ENCODE measurements around the gene CCDC200. TPM values are rescaled to one million over a fixed set of nuclear protein-coding genes. Genes with fewer than 3 reads are reported as not detected.
A peak's percentile ranks its signal among the peaks of the same experiment; 100 is the strongest.
"Not testable (repeated sequence)": the region's sequence is repeated elsewhere in the genome, so short reads cannot be mapped to it uniquely, and the experiment has no call there.

Gene CCDC200
- total RNA-seq, 1 donor from 2014 or later, result 0.62 TPM

DNA sequence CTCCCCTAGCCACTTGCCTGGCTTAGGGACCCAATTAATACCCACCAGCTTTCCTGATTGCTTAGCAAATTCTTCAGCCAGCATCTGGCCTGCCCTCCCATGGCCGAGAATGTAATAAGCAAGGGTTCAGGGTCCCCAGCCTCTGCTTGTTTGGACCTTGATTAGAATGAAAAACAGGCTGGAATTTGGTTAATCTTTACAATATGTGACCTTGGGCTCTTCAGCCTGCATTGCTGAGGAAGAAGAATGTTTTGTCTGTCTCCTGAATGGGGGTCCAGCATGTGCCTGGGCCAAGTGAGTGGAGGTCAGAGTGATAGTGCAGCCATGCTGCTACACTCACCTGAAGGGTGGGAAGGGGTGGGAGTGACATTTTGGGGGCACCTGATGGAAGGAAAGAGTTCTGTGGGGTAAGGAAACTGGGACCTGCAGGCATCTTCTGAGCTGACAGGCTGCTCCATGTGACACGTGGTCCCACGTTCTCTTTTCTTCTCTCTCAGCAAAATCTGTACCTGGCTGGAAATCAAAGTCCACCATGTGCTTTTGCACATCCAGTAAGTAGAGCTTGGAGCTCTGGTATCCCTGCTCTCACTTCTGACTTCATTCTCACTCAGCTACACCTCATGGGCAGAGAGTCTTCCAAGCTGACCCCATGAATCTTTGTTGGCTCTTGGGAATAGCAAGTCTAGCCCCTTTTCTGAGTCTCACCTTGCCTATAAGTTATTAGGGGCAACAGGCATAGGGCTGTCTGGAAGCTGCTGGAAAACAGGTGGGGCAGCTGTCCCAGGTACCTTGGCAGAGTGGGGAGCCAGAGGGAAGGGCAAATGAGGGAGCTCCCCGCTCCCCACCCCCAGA is 11.4 kb downstream of the CCDC200 start:
- no peak for DNase-seq (ENCODE audit: low read depth)

DNA sequence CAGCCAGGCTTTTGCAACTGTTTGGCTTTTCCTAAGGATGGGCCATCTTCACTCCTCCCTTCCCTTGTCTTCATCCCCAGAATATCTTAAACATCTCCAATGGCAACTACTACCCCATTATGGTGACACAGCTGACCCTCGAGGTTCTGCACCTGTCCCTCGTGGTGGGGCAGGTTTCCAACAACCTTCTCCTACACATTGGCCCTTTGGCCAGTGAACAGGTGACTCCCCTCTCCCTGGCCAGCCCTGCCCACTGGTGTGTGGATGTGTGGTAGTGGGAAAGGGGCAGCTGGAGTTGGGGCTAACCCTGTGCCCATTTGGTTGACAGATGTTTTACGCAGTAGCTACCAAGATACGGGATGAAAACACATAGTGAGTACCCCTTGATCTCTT is 12.1 kb downstream of the CCDC200 start:
- peak; percentile 93 for DNase-seq (ENCODE audit: low read depth)

DNA sequence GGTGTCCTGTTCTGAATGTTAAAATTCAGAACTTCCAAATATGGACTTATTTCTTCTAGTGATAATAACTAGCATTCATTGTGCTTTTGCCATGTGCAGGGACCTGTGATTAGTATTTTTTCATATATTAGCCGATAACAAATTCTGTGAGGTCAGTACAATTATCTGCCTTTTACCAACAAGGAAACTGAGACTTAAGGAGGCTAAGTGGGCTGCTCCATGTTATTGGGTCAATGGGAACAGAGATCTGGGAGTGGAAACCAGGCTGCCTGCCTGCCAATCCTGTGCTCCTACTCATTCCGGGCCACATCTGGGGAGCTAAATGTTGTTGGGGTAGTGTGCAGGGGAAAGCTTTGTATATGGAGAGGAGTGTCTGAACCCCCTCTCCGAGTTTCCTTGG is 13.1 kb downstream of the CCDC200 start:
- no peak for DNase-seq (ENCODE audit: low read depth)

DNA sequence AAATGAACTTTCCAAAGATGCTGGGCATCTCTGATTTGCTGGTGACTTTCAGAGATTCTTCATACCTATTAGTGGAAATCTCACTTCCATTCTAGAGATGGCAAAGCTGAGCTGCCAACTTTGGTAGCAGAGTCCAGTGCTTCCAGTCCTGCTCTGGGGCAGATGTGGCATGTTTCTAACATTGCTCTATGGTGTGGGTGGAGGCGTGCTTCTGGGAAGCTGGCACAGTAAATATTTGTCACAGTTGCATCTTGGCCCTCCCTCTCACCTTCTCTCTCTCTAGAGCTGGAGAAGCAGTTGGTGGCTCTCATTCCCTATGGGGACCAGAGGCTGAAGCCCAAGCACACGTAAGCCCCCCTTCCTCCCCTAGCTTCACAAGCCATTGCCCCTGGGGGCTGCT is 14.9 kb downstream of the CCDC200 start:
- no peak for DNase-seq (ENCODE audit: low read depth)

DNA sequence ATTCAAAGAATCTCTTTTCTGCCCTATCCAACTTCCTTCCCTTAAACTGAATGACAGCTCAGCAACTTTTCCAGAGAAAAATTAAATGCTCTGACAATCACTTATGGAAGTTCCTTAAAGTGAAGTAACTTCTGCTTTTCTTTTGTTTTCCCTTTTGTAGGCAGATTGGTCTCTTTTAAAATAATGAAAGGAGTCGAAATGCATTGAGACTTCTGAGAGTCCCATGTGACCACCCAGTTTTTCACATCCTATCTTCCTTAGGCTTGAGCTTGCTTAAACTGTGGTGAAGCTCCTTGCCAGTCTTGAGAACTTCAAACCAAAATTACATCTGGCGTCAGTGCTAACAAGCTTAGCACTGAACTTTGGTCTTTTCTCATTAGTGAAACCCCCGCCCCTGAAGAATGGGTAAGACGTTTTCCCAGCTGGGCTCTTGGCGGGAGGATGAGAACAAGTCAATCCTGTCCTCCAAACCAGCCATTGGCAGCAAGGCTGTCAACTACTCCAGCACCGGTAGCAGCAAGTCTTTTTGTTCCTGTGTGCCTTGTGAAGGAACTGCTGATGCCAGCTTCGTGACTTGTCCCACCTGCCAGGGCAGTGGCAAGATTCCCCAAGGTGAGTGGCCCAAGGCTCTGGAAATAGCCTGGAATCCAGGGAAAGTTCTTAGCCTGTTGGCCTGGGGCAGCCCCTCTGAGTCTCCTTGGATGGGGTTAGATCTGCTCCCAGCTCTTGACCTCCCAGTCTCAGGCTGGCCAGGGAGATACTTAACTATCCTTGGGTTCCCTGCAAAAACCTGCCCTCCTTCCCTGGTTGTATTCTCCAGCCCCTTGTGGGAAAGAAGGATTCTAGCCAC is 15.6 kb downstream of the CCDC200 start:
- no peak for DNase-seq (ENCODE audit: low read depth)

DNA sequence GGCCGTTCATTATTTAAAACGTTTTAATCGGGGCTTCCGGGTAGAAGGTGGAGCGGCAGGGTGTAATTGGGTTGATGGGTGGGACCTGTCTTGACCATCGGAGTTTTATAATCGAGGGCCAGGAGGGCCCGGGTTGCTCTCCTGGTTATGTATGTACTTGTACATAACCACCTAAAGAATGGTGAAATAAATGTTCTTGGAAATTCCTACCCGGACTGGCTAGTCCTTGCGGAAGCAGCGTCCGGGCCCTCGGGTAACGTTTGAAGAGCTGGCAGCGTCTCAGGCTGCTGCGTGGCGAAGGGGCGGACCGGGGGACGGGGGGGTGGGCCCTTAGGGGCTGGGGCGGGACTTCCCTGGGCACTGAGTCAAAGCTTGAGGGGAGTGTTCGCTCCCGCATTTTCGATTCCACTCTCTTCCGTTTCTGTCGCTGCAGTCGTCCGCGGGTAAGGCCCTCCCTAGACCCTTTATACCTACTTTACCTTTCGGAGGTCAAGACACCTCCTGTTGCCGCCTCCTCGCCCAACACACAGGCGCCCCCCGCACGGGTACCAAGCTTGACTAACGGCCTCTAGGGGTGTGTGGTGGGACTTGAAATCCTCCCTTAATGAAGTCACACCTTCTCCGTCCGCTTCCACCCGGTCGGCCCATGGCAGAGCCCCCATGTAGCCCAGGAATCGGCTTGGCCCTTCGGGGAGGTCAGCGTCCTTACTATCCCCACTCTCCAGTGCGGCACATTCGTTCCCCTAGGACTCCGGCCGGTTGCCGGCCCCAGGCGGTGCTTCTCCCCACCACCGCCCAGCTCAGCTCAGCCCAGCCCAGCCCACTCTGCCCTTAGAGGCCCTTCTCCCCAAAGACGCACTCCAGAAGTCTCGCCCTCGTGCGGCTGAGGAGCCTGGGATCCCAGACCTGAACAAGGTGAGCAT is 16.7 kb downstream of the CCDC200 start, which contains the start of gene TMEM106A:
TSS of gene TMEM106A (plus strand) at position 396 of the 923 bp plus-strand sequence. CDS start 1,167 bp downstream, outside the sequence.
- DNase-seq (ENCODE audit: low read depth), result peak; percentile 81

DNA sequence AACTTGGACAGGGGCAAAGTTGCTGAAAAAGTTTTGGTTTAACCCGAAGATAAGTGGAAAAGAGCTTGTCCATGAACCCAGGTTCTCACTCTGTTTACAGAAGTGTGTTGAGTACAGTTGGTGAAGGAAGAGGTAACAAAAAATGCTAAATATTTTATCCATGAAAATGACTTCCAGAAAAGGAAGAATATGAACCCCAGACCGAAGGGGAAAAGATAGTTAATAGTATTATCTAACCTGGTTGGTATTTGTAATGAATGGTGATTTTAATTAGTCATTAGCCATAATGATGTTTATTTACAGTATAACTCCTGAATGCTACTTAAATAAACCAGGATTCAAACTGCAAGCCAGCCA is 17.3 kb downstream of the CCDC200 start:
- no peak for DNase-seq (ENCODE audit: low read depth)

DNA sequence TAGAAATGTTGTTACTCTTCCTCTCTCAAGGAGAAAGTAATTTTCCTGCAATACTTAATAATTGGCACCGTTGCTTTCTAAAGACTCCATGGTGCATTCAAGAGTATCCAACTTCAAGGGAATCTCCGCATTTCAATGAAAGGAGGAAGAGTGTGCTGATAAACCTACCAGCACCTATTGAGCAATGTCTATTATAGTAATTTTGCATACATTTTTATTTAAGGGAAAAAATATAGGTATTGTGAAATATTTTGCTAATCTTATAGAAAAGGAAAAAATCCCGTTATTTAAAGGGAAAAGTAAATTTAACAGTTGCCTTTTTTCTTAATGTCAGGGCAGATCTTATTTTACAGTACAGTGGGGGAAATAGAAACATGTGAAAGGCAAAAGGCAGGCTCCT is 17.8 kb downstream of the CCDC200 start:
- DNase-seq (ENCODE audit: low read depth), result no peak

DNA sequence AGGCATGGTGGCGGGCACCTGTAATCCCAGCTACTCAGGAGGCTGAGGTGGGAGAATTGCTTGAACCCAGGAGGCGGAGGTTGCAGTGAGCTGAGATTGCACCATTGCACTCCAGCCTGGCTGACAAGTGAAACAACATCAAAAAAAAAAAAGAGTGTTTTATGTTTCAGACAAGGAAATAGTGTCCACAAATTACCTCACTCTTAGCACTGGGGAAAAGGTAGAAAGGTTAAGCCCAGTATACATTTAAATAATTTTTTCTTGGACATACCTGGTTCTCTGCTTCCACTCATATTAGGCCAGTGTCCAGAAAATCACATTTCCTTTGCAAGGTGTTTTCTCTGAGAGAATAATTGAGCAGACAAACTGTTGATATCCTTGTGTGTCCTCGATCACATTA is 25.4 kb downstream of the CCDC200 start:
- not testable (repeated sequence) for DNase-seq (ENCODE audit: low read depth)

DNA sequence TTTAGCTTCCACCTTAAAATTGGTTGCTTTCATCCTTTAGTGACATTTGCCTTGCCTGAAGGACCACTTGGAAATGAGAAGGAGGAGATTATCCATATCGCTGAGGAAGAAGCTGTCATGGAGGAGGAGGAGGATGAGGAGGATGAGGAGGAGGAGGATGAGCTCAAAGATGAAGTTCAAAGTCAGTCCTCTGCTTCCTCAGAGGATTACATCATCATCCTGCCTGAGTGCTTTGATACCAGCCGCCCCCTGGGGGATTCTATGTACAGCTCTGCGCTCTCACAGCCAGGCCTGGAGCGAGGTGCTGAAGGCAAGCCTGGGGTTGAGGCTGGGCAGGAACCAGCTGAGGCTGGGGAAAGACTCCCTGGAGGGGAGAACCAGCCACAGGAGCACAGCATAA is 28.3 kb downstream of the CCDC200 start:
- no peak for DNase-seq (ENCODE audit: low read depth)

DNA sequence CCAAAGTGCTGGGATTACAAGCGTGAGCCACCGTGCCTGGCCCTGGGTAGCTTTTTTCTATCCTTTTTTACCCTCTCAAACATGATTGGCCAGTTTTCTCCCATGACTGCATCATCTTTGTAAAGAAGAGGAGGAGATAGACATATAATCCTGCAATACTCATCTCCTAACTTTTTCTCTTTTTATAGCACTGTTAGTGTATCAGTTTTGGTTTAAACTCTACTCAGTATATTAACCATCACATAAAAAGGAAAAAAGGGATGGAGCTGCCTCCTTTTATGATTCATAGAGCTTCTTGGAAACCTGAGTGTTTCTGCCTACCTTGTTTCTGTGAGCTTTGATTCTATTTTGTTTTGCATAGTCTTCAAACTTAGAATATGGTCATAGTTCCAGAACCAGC is 28.8 kb downstream of the CCDC200 start:
- DNase-seq (ENCODE audit: low read depth), result no peak

DNA sequence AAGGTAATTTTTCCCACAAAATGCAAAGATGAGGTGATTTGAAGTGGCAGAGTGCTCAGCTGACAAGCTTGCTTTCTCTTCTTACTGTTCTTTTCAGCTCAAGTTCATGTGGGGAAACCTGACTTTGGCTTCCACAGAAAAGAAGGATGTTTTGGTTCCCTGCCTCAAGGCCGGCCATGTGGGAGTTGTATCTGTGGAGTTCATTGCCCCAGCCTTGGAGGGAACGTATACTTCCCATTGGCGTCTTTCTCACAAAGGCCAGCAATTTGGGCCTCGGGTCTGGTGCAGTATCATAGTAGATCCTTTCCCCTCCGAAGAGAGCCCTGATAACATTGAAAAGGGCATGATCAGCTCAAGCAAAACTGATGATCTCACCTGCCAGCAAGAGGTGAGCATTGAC is 35.2 kb downstream of the CCDC200 start:
- DNase-seq (ENCODE audit: low read depth), result no peak

DNA sequence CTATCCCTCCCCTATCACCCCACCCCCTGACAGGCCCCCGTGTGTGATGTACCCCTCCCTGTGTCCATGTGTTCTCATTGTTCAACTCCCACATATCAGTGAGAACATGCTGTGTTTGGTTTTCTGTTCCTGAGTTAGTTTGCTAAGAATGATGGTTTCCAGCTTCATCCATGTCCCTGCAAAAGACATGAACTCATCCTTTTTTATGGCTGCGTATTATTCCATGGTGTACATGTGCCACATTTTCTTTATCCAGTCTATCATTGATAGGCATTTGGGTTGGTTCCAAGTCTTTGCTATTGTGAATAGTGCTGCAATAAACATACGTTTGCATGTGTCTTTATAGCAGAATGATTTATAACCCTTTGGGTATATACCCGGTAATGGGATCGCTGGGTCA is 41.8 kb downstream of the CCDC200 start:
- DNase-seq (ENCODE audit: low read depth), result not testable (repeated sequence)

DNA sequence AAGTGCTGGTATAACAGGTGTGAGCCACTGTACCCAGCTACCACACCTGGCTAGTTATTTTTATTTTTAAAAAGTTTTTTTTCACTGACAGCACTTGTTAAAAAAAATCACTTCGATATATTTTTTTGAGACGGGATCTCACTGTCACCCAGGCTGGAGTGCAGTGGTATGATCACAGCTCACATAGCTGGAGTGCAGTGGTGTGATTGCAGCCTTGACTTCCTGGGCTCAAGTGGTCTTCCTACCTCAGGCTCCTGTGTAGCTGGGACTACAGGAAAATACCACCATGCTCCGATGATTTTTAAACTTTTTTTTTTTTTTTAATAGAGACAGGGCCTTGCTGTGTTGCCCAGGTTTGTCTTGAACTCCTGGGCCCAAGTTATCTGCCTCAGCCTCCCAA is 44.5 kb downstream of the CCDC200 start:
- no peak for DNase-seq (ENCODE audit: low read depth)

DNA sequence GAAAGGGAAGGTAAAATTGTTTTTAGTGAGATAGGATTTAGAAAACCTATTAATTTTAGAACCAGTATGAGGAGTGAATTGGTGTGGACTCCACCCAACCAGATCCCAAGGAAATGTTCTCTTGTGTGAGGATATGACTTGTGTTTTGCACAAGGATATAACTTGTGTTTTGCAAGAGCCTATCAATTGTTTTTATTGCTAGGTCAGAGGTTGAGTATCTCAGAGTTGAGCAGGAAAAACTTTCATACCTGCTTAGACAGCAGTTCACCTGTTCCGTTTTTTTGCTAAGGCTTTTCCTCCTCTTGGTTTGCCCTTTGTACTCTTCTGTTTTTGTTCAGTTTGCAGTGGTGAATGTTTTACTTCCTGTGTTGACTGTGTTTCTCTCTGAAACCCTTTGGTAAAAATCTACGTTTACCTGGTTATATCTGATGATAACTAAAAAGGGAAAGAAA is 52.3 kb downstream of the CCDC200 start:
- DNase-seq (ENCODE audit: low read depth), result no peak

DNA sequence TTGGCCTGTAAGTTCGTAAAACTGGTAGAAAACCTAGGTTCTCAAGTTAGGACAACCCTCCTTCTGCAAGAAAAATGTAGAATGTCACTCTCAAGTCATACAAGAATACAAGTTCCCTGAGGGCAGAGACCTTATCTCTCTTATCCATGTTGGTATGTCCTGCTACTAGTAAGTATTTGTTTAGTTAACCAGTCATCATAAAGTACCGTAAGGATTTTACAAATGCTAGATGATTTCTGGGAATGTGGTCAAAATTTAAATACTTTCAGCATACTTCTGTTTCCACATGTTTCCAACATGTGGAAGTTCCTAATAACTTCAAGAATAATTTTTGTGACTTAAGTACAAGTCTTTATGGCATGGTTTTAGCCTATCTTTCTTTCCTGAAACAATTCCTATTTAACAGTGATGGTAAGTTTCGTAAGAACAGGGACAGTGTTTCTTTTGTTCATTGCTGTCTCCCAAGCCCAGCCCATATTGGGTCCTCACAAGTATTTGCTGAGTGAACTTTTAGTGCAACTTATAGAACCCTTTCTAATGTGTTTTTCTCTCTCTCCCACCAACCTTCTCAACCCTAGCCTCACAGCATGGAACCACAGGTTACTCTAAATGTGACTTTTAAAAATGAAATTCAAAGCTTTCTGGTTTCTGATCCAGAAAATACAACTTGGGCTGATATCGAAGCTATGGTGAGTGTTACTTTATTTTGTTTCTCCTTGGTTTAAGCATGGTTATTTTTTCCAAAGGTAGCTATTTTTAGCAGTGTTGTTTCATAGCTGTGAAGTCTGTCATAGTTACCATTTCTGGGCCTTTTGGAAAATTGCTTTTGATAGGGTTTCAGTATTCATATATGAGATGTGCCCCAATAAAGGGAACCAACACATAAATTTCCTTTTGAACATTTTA is 53.0 kb downstream of the CCDC200 start:
- DNase-seq (ENCODE audit: low read depth), result peak; percentile 18

DNA sequence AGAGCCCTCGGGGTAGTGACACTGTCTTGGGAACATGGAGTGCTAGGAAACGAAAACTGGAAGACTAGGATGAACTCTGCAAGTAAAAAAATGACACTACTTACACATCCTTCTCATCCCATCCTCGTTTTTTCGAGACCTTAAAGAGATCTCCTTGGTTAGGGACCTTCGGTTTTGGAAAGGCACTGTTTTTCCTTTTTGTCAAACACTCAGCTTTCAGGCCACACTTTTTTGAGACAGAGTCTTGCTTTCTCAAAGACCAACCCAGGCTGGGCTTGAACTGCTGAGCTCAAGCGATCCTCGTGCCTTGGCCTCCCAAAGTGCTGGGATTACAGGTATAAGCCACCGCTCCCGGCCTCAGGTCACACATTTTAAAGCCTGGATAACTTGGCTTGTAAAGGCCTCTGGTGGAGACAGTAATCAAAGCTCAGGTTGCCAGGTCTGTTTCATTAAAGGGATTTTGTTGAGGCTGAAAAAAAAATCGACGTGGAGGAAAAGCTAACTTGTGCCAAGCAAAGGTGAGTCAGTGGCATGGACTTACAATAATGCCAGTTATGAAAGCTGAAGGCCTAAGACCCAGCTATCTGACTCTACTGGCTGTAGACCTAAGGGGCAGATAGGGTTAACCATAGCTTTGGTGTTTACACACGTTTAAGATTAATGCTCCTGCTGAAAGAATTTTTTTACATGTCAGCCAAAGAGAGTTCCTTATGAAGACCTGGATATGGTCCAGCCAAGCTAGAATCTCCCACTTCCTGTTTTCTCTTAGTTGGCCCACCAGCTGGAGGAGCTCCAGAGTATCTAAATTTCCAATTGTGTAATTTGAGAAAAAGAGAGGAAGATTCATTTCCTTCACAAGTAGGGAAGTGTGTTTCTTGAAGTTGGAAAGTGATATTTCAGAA is 56.6 kb downstream of the CCDC200 start:
- DNase-seq (ENCODE audit: low read depth), result peak; percentile 77

Measured in myocyte (in vitro differentiated cells).